Stomach (tissue), 4 donors: ENCODE data around the gene HEXB.

Experiments
- CTCF ChIP-seq, 7 experiments: fragments of 450-650 bp in 4 of 7; fragments of 200-600 bp in 3 of 7; sonication (generic) in 3 of 7; IDR thresholded peaks; one replicate each; pipeline ENCODE4 v1.5.1; 2016 to 2019; ENCODE audit warnings: antibody characterized with exemption in 7 of 7, control low read depth in 2 of 7, mild to moderate bottlenecking in 1 of 7
- EP300 ChIP-seq: sonication (generic); formaldehyde crosslinking; IDR thresholded peaks from one replicate; pipeline ENCODE4 v1.6.1; 2017; ENCODE audit warnings: antibody characterized with exemption
- POLR2A ChIP-seq, 4 donors: fragments of 450-650 bp; IDR thresholded peaks; one replicate each; pipeline ENCODE4 v1.6.1; 2016; ENCODE audit warnings: antibody characterized with exemption in 4 of 4, control low read depth in 2 of 4, mild to moderate bottlenecking in 1 of 4, moderate library complexity in 1 of 4

DNA sequence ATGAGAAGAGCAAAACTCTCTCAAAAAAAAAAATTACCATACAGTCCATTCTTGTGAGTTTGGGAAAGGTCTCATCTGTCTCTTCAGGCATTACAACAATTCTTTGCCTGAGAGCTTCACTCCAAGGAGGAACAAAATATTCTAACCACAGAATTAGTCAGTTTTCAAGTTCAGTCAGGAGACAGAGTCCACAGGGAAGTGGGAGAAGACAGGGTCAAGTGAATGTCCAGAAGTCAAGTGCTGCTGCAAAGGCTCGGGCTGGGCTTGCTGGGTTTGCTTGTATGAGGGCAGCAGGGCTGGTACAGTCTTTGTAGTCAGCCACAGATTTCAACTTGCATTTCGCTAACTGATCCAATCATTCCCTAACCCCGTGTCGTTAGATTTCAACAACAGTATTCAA lies 17.6 kb upstream of the HEXB start:
- TF ChIP-seq POLR2A (IDR thresholded peaks at IDR 0.05) (no peak), CTCF (IDR thresholded peaks at IDR 0.05) (no peak), EP300 (no peak)
